ENCODE measurements around the gene GRM5. TPM values are rescaled to one million over a fixed set of nuclear protein-coding genes. Genes with fewer than 3 reads are reported as not detected.

The GRM5 gene
- total RNA-seq, 2 donors from 2014 or later, result not detected

GRCh38 chr11:88644724-88645123 is 421.1 kb downstream of the GRM5 start:
- Mint-ChIP-seq H3K9me3 (peaks cover 2 to 4% of the 10 kb centered on the region in 2 donors), H3K4me3 (no peak overlapping the region), H3K36me3 (ENCODE audit: insufficient read depth in 2 of 2) (peaks cover 0 to 2% of the 10 kb centered on the region in 2 donors), H3K27ac (no peak overlapping the region), H3K27me3 (ENCODE audit: low read depth) (no peaks in the 10 kb centered on the region), H3K4me1 (ENCODE audit: low read depth) (no peaks in the 10 kb centered on the region)
- ATAC-seq (replicated peaks in 1 of 2) (no peak), DNase-seq (no peak)

GRCh38 chr11:88632163-88632562 is 433.6 kb downstream of the GRM5 start:
- Mint-ChIP-seq H3K9me3 (no peaks in the 10 kb centered on the region), H3K4me3 (no peak overlapping the region), H3K4me1 (ENCODE audit: low read depth) (no peaks in the 10 kb centered on the region), H3K36me3 (ENCODE audit: insufficient read depth in 2 of 2) (no peaks in the 10 kb centered on the region), H3K27me3 (ENCODE audit: low read depth) (no peaks in the 10 kb centered on the region), H3K27ac (no peak overlapping the region)
- ATAC-seq (replicated peaks in 1 of 2), result no peak
- DNase-seq, result no peak

DNA sequence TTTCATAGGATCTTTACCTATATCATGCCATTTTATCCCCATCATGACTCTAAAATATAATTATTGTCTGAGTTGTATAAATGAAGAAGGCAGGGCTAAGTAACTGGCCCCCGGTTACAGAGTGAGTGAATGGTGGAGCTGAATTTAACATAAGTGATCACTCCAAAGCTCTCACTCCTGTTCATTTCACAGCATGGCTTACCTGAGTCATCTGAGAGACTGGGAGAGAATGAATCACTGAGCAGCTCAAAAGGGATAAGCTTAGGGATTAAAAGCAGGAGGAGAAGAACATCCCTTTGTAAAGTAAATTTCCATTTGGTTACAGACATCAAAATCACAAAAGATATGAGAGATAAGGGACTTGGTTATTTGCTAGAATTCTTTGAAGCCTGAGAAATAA is 434.3 kb downstream of the GRM5 start:
- H3K9me3 Mint-ChIP-seq, result no peaks in the 10 kb centered on the region
- ATAC-seq (replicated peaks in 1 of 2) (no peak), DNase-seq (no peak)
- H3K27me3 Mint-ChIP-seq (ENCODE audit: low read depth), result no peaks in the 10 kb centered on the region
- no peaks in the 10 kb centered on the region for H3K36me3 Mint-ChIP-seq (ENCODE audit: insufficient read depth in 2 of 2)
- no peak overlapping the region for H3K4me3 Mint-ChIP-seq
- H3K27ac Mint-ChIP-seq, result no peak overlapping the region
- H3K4me1 Mint-ChIP-seq (ENCODE audit: low read depth), result no peaks in the 10 kb centered on the region

DNA sequence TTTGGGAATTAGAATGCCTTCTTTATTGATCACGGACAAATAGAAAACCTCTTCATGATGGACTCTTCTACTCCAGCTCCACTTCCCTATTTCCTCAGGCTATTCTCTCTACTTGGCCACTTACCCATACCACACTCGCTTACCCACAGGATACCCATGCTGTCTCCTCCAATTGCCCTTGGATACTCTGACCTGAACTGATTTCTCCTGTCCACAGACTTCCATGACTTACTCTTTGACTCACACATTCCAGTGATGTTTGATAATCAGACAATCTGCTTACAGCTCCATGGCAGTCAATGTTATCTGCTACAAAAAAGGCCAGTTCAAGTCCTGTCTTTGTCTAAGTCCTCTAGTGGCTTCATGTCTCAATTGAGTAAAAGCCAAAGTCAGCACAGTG is 436.3 kb downstream of the GRM5 start:
- Mint-ChIP-seq H3K36me3 (ENCODE audit: insufficient read depth in 2 of 2) (no peaks in the 10 kb centered on the region), H3K27me3 (ENCODE audit: low read depth) (no peaks in the 10 kb centered on the region), H3K4me1 (ENCODE audit: low read depth) (no peaks in the 10 kb centered on the region), H3K9me3 (no peaks in the 10 kb centered on the region), H3K4me3 (no peak overlapping the region), H3K27ac (no peak overlapping the region)
- ATAC-seq (replicated peaks in 1 of 2) (no peak), DNase-seq (no peak)

GRCh38 chr11:88626216-88626615 is 439.6 kb downstream of the GRM5 start:
- DNase-seq (no peak), ATAC-seq (replicated peaks in 1 of 2) (no peak)
- H3K27me3 Mint-ChIP-seq (ENCODE audit: low read depth), result no peaks in the 10 kb centered on the region
- no peak overlapping the region for H3K27ac Mint-ChIP-seq
- H3K4me1 Mint-ChIP-seq (ENCODE audit: low read depth), result no peaks in the 10 kb centered on the region
- no peaks in the 10 kb centered on the region for H3K36me3 Mint-ChIP-seq (ENCODE audit: insufficient read depth in 2 of 2)
- no peak overlapping the region for H3K4me3 Mint-ChIP-seq
- no peaks in the 10 kb centered on the region for H3K9me3 Mint-ChIP-seq

GRCh38 chr11:88623531-88623930 is 442.3 kb downstream of the GRM5 start:
- H3K27me3 Mint-ChIP-seq (ENCODE audit: low read depth), result no peaks in the 10 kb centered on the region
- DNase-seq, result no peak
- H3K4me3 Mint-ChIP-seq, result no peak overlapping the region
- ATAC-seq (replicated peaks in 1 of 2), result no peak
- no peaks in the 10 kb centered on the region for H3K9me3 Mint-ChIP-seq
- no peaks in the 10 kb centered on the region for H3K4me1 Mint-ChIP-seq (ENCODE audit: low read depth)
- H3K27ac Mint-ChIP-seq, result no peak overlapping the region
- no peaks in the 10 kb centered on the region for H3K36me3 Mint-ChIP-seq (ENCODE audit: insufficient read depth in 2 of 2)

DNA sequence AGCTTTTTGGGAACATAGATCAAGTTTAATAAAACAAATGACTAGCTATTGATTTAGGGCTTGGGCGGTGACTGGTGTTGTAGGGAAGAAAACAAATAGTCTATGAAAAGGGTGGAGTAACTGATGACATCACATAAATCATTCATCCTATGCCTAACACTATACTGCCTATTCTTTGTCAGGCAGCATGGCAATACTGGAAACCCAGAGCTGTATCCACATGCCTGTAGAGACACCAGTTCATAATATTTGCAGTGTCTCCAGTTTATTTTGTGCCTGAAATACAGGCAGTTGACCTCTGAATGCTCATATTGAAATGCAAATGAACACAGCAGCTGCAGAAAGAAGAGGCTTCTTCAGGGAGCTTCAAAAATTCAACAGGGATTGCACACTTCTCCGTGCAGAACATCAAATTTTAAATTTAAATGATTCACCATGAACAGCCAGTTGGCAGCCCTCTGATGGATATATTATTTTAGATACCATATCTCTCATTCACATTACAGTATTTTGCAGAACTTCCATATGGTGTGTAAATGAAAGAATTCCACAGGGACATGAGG is 445.1 kb downstream of the GRM5 start:
- DNase-seq, result no peak
- Mint-ChIP-seq H3K36me3 (ENCODE audit: insufficient read depth in 2 of 2) (no peaks in the 10 kb centered on the region), H3K27me3 (ENCODE audit: low read depth) (no peaks in the 10 kb centered on the region), H3K4me3 (no peak overlapping the region), H3K4me1 (ENCODE audit: low read depth) (no peaks in the 10 kb centered on the region), H3K27ac (no peak overlapping the region), H3K9me3 (no peaks in the 10 kb centered on the region)
- ATAC-seq (replicated peaks in 1 of 2), result no peak

DNA sequence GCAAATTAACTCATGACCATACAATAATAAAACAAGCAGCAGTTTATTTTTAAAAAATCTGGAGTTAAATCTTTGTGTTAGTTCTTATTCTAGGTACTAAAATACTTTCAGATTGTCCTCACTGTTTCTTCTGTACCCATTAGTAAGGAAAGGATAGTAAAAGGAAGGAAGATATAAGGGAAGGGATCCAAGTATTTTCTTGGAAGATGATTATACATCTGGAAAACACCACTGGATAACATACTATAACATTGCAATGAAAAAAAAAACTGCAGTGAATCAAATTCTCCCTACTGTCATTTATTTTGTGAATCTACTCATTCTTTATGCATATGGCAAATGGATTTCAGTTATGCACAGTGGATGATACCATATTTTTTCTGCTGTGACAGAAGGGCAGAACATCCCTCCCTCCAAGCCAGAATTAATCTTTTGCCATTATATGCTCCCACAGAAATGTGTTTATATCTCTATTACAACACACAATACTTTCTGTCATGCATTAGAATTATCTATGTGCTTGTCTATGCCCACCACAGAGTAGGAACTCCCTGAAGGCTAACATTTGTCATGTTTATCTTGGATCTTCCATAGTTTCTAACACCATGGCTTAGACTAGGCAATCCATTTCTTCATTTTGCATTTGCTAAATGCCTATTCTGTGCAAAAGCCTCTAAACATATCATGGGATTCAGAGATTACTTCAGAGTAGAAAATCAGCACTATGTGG is 446.0 kb downstream of the GRM5 start:
- DNase-seq (no peak), ATAC-seq (replicated peaks in 1 of 2) (no peak)
- Mint-ChIP-seq H3K4me1 (ENCODE audit: low read depth) (no peaks in the 10 kb centered on the region), H3K36me3 (ENCODE audit: insufficient read depth in 2 of 2) (no peaks in the 10 kb centered on the region), H3K4me3 (no peak overlapping the region), H3K9me3 (no peaks in the 10 kb centered on the region), H3K27me3 (ENCODE audit: low read depth) (no peaks in the 10 kb centered on the region), H3K27ac (no peak overlapping the region)

DNA sequence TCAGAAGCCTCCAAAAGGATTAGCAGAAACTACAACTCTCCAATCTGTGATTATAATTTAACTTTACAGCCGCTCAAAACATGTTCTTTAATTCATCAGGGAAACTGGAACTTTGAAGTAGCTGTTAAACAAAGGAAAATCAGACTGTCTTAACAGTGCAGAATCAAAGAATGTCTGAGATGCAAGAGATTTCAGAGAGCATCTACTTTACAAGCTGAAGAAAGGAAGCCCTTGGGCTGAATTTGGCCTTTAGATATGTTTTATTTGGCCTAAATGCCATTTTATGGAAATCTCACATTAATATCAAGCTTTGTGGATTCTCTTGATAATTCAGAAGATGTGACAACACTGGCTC is 446.7 kb downstream of the GRM5 start:
- Mint-ChIP-seq H3K27ac (no peak overlapping the region), H3K4me1 (ENCODE audit: low read depth) (no peaks in the 10 kb centered on the region), H3K9me3 (no peaks in the 10 kb centered on the region), H3K36me3 (ENCODE audit: insufficient read depth in 2 of 2) (no peaks in the 10 kb centered on the region), H3K4me3 (no peak overlapping the region), H3K27me3 (ENCODE audit: low read depth) (no peaks in the 10 kb centered on the region)
- DNase-seq (no peak), ATAC-seq (replicated peaks in 1 of 2) (no peak)

DNA sequence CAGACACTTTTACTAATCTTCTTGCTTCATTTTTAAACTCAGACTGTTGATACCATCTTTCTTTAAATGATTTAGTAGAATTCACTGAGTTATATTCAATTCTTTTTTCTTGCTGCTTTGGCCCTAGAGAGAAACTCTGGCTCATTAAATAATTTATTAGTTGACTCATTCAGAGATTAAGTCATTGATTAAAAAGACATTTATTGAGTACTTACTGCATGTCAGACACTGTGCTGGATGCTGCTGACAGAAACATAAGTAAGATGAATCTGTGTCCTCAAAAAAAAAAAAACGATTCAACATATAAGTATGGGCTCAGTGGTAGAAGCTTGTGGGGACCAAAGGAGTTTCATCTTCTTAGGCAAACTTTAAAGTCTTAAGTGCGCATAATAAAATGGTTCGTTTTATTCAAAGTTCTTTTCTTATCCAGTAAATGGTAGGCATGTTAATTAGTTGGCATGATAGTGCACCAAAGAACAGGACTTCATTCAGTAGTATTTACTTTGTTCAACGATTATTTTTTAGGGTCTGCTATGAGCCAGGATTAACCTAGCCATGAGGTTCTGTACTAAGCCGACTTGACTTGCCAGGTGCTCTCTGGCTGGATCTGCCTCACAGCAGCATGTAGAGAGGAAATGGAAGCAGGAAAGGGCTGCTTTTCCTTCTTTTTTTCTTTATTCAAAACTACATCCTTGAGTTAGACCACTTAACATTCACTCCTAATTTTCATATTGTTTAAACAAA is 447.3 kb downstream of the GRM5 start:
- Mint-ChIP-seq H3K36me3 (ENCODE audit: insufficient read depth in 2 of 2) (no peaks in the 10 kb centered on the region), H3K4me3 (no peak overlapping the region), H3K27me3 (ENCODE audit: low read depth) (no peaks in the 10 kb centered on the region), H3K9me3 (no peaks in the 10 kb centered on the region), H3K27ac (no peak overlapping the region), H3K4me1 (ENCODE audit: low read depth) (no peaks in the 10 kb centered on the region)
- DNase-seq (no peak), ATAC-seq (replicated peaks in 1 of 2) (no peak)

- Mint-ChIP-seq H3K27me3 (ENCODE audit: low read depth) (no peaks in the 10 kb centered on the region), H3K4me3 (no peak overlapping the region), H3K27ac (no peak overlapping the region), H3K4me1 (ENCODE audit: low read depth) (no peaks in the 10 kb centered on the region), H3K36me3 (ENCODE audit: insufficient read depth in 2 of 2) (peaks cover 0 to 3% of the 10 kb centered on the region in 2 donors), H3K9me3 (no peaks in the 10 kb centered on the region)
- ATAC-seq (replicated peaks in 1 of 2) (no peak), DNase-seq (no peak)
Measured at GRCh38 chr11:88617226-88617625, 448.6 kb downstream of the GRM5 start.

DNA sequence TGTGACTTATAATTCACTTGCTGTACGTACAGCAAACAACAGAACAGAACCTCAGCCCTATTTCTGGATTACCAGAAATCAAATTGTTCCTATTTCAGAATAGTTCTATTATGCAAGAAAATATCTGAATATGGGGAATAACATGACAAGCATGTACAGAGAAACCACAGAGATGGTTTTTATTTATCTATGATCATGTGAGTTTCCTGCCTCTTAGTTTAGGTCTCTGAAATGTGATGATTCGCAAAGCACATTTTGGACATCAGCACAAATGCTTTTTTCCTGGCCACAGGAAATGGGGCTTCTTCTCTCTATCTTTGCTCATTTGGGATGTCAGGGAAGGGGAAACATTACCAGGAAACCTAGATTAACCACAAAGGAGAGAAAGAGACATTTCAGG is 461.5 kb downstream of the GRM5 start:
- Mint-ChIP-seq H3K36me3 (ENCODE audit: insufficient read depth in 2 of 2) (no peaks in the 10 kb centered on the region), H3K4me3 (no peak overlapping the region), H3K9me3 (peaks cover 5% of the 10 kb centered on the region in 2 donors), H3K4me1 (ENCODE audit: low read depth) (no peaks in the 10 kb centered on the region), H3K27ac (no peak overlapping the region), H3K27me3 (ENCODE audit: low read depth) (no peaks in the 10 kb centered on the region)
- DNase-seq (no peak), ATAC-seq (replicated peaks in 1 of 2) (no peak)

- DNase-seq, result no peak
- ATAC-seq (replicated peaks in 1 of 2), result no peak
- H3K9me3 Mint-ChIP-seq, result peaks cover 2 to 3% of the 10 kb centered on the region in 2 donors
- H3K4me1 Mint-ChIP-seq (ENCODE audit: low read depth), result peaks cover 3% of the 10 kb centered on the region
- H3K36me3 Mint-ChIP-seq (ENCODE audit: insufficient read depth in 2 of 2), result no peaks in the 10 kb centered on the region
- no peak overlapping the region for H3K4me3 Mint-ChIP-seq
- no peak overlapping the region for H3K27ac Mint-ChIP-seq
- H3K27me3 Mint-ChIP-seq (ENCODE audit: low read depth), result no peaks in the 10 kb centered on the region
Measured at GRCh38 chr11:88603091-88603867, 462.5 kb downstream of the GRM5 start.

Measured in activated T-cell treated with anti-CD3 and anti-CD28 coated beads, Interleukin-2, amount 50 U/mL, for 72 hours (primary cell).